CD4-positive, alpha-beta memory T cell (primary cell): ENCODE measurements around the gene RMRP. TPM values are rescaled to one million over a fixed set of nuclear protein-coding genes. Genes with fewer than 3 reads are reported as not detected.
"Not testable (repeated sequence)": the region's sequence is repeated elsewhere in the genome, so short reads cannot be mapped to it uniquely, and the experiment has no call there.

Source experiments
- CTCF ChIA-PET: fragments of 350-600 bp; sonication (Branson Sonifier 250); formaldehyde crosslinking; loops from one replicate; lab custom pipeline; 2021; ENCODE audit warnings: inconsistent platforms; ENCODE audit not compliant: partially characterized antibody; lab: Charles Lee
- POLR2A ChIA-PET: fragments of 350-600 bp; sonication (Branson Sonifier 250); formaldehyde crosslinking; loops from one replicate; lab custom pipeline; 2021; ENCODE audit not compliant: partially characterized antibody; lab: Charles Lee
- DNase-seq, 5 donors: peaks; one replicate each; pipeline versions ENCODE4 v3.0.0 to v3.0.0-alpha.2; 2020 to 2022; ENCODE audit warnings: mixed read lengths in 1 of 5
- H3K27ac ChIP-seq: one replicate; pipeline ENCODE4 v1.7.0; 2013; ENCODE audit warnings: low read depth, low read length
- H3K27me3 ChIP-seq: 2 replicates; pipeline ENCODE4 v1.7.0; 2013; ENCODE audit warnings: mild to moderate bottlenecking, low read length, moderate library complexity; ENCODE audit not compliant: insufficient read depth
- H3K36me3 ChIP-seq: 2 replicates; pipeline ENCODE4 v1.7.0; 2013; ENCODE audit warnings: mild to moderate bottlenecking, low read length, moderate library complexity; ENCODE audit not compliant: insufficient read depth
- H3K4me1 ChIP-seq: 2 replicates; pipeline ENCODE4 v1.7.0; 2013; ENCODE audit warnings: mild to moderate bottlenecking, low read length, moderate library complexity; ENCODE audit not compliant: insufficient read depth
- H3K4me3 ChIP-seq, 2 donors: one replicate each; pipeline ENCODE4 v1.7.0; 2013; ENCODE audit warnings: low read length in 2 of 2, mild to moderate bottlenecking in 1 of 2
- H3K9me3 ChIP-seq, 2 donors: one replicate each; pipeline ENCODE4 v1.7.0; 2013; ENCODE audit warnings: low read length in 2 of 2, control low read depth in 1 of 2; ENCODE audit not compliant: control insufficient read depth in 1 of 2
- H3K27ac Mint-ChIP-seq, 7 donors: one replicate each; pipeline ENCODE4 v1.8.0; 2020 to 2021; ENCODE audit warnings: mixed read lengths in 7 of 7, mild to moderate bottlenecking in 6 of 7, inconsistent platforms in 3 of 7, moderate library complexity in 3 of 7
- H3K27me3 Mint-ChIP-seq, 2 donors: one replicate each; pipeline ENCODE4 v1.8.0; 2020 to 2021; ENCODE audit warnings: mixed read lengths in 2 of 2
- H3K36me3 Mint-ChIP-seq, 2 donors: one replicate each; pipeline ENCODE4 v1.8.0; 2020 to 2021; ENCODE audit warnings: mixed read lengths in 2 of 2, inconsistent platforms in 1 of 2, mild to moderate bottlenecking in 1 of 2
- H3K4me1 Mint-ChIP-seq, 4 donors: one replicate each; pipeline ENCODE4 v1.8.0; 2020 to 2021; ENCODE audit warnings: mixed read lengths in 4 of 4, mild to moderate bottlenecking in 1 of 4
- H3K4me3 Mint-ChIP-seq, 8 donors: one replicate each; pipeline ENCODE4 v1.8.0; 2020 to 2021; ENCODE audit warnings: mixed read lengths in 8 of 8, mild to moderate bottlenecking in 7 of 8, moderate library complexity in 6 of 8, inconsistent platforms in 3 of 8
- H3K9me3 Mint-ChIP-seq, 8 donors: one replicate each; pipeline ENCODE4 v1.8.0; 2020 to 2021; ENCODE audit warnings: mixed read lengths in 8 of 8, mild to moderate bottlenecking in 5 of 8, inconsistent platforms in 3 of 8, moderate library complexity in 1 of 8
- intact Hi-C: fragments of 100-400 bp; cut with micrococcal nuclease; formaldehyde crosslinking; loops from one replicate; pipeline ENCODE4 v1.15.1; 2023
- polyA plus RNA-seq, 2 donors: library from polyadenylated mRNA; unstranded; fragments of 300-500 nt; fragmentation: Illumina TruSeq; gene quantifications; one replicate each; pipeline ENCODE4 v1.2.3, GENCODE V29; 2021
- total RNA-seq, 2 experiments: library from RNA; stranded (reverse); gene quantifications; one replicate each; pipeline ENCODE4 v1.2.3, GENCODE V29; 2021

Gene RMRP
- total and polyA plus RNA-seq, 4 experiments from 2014 or later = 54.3 to 21,585 (median 18,678) TPM; not detected in 1

- Histone ChIP-seq H3K9me3 (no peaks in the 10 kb centered on the region), H3K4me3 (peak overlapping the region in 1 of 2 donors; percentile 64), H3K27me3 (no peaks in the 10 kb centered on the region), H3K4me1 (peaks cover 36% of the 10 kb centered on the region), H3K36me3 (no peaks in the 10 kb centered on the region), H3K27ac (peak overlapping the region; percentile 60)
- peaks cover 29 to 65% (median 40%) of the 10 kb centered on the region in 4 donors for H3K4me1 Mint-ChIP-seq
- intact Hi-C loops = loop anchor here (2.0 to 5.0 kb wide), 2 partner anchors 81 to 266 kb away; no protein-coding TSS in a partner anchor
- POLR2A ChIA-PET = interaction anchor here (0.6 to 8.2 kb wide), 12 partner anchors 11 to 522 kb away, joined by 3 to 148 read pairs (median 6); partner anchors contain the start of genes CCDC107, CREB3, GBA2 and RGP1
- H3K4me3 Mint-ChIP-seq = peak overlapping the region; percentile 84 to 91 (median 88)
- H3K27ac Mint-ChIP-seq = peak overlapping the region; percentile 88 to 95 (median 93)
- peaks cover 0 to 3% of the 10 kb centered on the region in 2 donors for H3K36me3 Mint-ChIP-seq
- CTCF ChIA-PET = interaction anchor here (0.7 to 11.1 kb wide), 17 partner anchors 8 to 514 kb away, joined by 3 to 145 read pairs (median 9); partner anchors contain the start of genes CCDC107, CREB3, RMRP and STOML2
- no peaks in the 10 kb centered on the region for H3K27me3 Mint-ChIP-seq
- DNase-seq = no peak
- H3K9me3 Mint-ChIP-seq = no peaks in the 10 kb centered on the region
These were observed 41.7 kb downstream of the RMRP start for GRCh38 chr9:35615981-35616680.

DNA sequence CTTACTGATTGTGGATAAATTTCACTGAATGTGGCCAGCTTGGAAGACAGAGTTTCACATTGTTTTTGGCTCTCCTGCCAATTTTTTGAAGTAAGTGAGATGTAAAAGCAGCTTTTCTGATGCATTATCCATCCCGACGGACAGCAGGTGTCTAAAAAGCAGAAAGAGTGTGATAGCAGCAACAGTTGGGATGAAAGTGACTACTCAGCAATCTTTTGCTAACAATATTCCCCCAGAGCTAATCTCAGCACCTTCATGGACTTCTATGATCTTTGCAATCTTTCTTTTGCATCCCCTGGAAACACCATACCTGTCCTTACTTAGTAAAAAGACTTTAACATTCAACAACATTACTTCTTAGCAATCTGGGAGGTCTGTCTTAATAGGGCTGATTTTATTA is 45.0 kb downstream of the RMRP start:
- ChIA-PET POLR2A (interaction anchor here (0.5 to 8.2 kb wide), 6 partner anchors 8 to 577 kb away, joined by 3 to 80 read pairs (median 15); partner anchors contain the start of genes CCDC107, CLTA, CREB3 and RMRP), CTCF (interaction anchor here (0.6 to 11.1 kb wide), 11 partner anchors 10 to 256 kb away, joined by 3 to 145 read pairs (median 16); partner anchors contain the start of genes ARHGEF39, CCDC107, CREB3 and GBA2)
- intact Hi-C loops = loop anchor here (1.0 kb wide), 1 partner anchor 9 kb away; no protein-coding TSS in a partner anchor
- Mint-ChIP-seq H3K36me3 (peaks cover 5 to 14% of the 10 kb centered on the region in 2 donors), H3K27ac (peak overlapping the region in 1 of 7 donors; percentile 60), H3K27me3 (no peaks in the 10 kb centered on the region), H3K4me1 (peaks cover 16 to 45% (median 24%) of the 10 kb centered on the region in 4 donors), H3K4me3 (no peak overlapping the region), H3K9me3 (no peaks in the 10 kb centered on the region)
- H3K9me3 ChIP-seq = no peaks in the 10 kb centered on the region
- H3K4me3 ChIP-seq = no peak overlapping the region
- peaks cover 17% of the 10 kb centered on the region for H3K4me1 ChIP-seq
- DNase-seq = no peak
- H3K27me3 ChIP-seq = no peaks in the 10 kb centered on the region
- no peak overlapping the region for H3K27ac ChIP-seq
- peaks cover 13% of the 10 kb centered on the region for H3K36me3 ChIP-seq

DNA sequence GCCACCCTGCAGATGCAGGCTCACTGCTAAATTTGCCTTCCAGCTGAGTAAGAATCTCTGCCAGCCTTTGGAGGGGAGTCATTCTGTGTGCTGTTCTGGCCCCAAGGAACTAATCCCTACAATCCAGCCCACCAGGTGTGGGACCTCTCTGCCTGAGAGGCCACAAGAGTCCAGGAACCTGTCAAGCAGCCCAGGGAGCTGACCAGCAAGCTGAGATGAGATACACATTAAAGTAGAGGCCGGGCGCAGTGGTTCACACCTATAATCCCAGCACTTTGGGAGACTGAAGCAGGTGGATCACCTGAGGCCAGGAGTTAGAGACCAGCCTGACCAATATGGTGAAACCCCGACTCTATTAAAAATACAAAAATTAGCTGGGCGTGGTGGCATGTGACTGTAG is 45.8 kb downstream of the RMRP start:
- H3K4me3 ChIP-seq, H3K27me3 Mint-ChIP-seq, H3K27me3 ChIP-seq, H3K4me3 Mint-ChIP-seq, H3K9me3 Mint-ChIP-seq, H3K9me3 ChIP-seq, H3K27ac ChIP-seq, DNase-seq, intact Hi-C loops: not testable (repeated sequence)
- ChIA-PET POLR2A (interaction anchor here (1.0 to 2.7 kb wide), 7 partner anchors 36 to 578 kb away, joined by 3 to 27 read pairs (median 4); partner anchors contain the start of genes CCDC107, CLTA, CREB3 and RMRP), CTCF (interaction anchor here (1.2 to 11.1 kb wide), 18 partner anchors 7 to 137 kb away, joined by 3 to 145 read pairs (median 11); partner anchors contain the start of genes ARHGEF39, CCDC107, CREB3 and GBA2)
- Histone ChIP-seq H3K36me3 (peaks cover 17% of the 10 kb centered on the region), H3K4me1 (peaks cover 17% of the 10 kb centered on the region)
- Mint-ChIP-seq H3K4me1 (peaks cover 13 to 45% (median 20%) of the 10 kb centered on the region in 4 donors), H3K36me3 (peaks cover 11 to 19% of the 10 kb centered on the region in 2 donors), H3K27ac (peak overlapping the region in 1 of 7 donors; percentile 59)

DNA sequence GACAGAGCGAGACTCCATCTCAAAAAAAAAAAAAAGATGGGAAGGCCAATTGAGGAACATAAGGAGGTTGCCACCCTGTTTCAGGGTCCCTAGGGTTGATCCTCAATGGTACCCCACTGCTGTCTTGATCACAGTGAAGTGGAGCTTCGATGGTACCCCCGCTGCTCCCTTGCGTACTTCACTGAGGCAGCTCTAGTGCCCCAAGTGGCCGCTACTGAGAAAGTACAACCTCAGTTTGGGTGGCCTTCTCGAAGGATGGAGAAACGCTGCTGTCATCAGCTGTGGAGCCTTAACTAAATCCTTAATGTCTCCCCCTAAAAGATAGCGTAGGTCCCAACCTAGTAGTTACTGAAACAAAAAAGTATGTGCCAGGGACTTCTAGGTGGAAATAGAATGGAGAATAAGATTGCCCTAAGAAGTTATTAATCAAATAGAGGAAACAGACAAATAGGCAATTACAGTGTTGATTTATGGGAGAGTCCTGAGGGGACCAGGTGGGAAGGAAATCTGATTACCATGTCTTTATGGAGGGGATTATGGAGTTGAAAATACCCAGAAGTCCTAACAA is 46.5 kb downstream of the RMRP start:
- H3K4me1 ChIP-seq = peaks cover 19% of the 10 kb centered on the region
- no peaks in the 10 kb centered on the region for H3K27me3 ChIP-seq
- intact Hi-C loops = no loop called here
- peaks cover 15 to 23% of the 10 kb centered on the region in 2 donors for H3K36me3 Mint-ChIP-seq
- H3K4me3 ChIP-seq = no peak overlapping the region
- peak overlapping the region in 5 of 7 donors; percentile 4 to 83 (median 59) for H3K27ac Mint-ChIP-seq
- CTCF ChIA-PET = interaction anchor here (0.5 to 11.1 kb wide), 32 partner anchors 8 to 589 kb away, joined by 3 to 145 read pairs (median 6); partner anchors contain the start of genes ARHGEF39, CCDC107, CREB3 and GBA2
- DNase-seq = peak; percentile 45 to 63 (median 49)
- no peak overlapping the region for H3K27ac ChIP-seq
- no peaks in the 10 kb centered on the region for H3K27me3 Mint-ChIP-seq
- H3K4me3 Mint-ChIP-seq = peak overlapping the region in 1 of 8 donors; percentile 26
- POLR2A ChIA-PET = interaction anchor here (0.7 to 2.7 kb wide), 11 partner anchors 36 to 579 kb away, joined by 3 to 27 read pairs (median 4); partner anchors contain the start of genes CCDC107, CLTA, CREB3 and RMRP
- H3K9me3 ChIP-seq = no peaks in the 10 kb centered on the region
- peaks cover 17% of the 10 kb centered on the region for H3K36me3 ChIP-seq
- H3K9me3 Mint-ChIP-seq = no peaks in the 10 kb centered on the region
- peaks cover 13 to 43% (median 20%) of the 10 kb centered on the region in 4 donors for H3K4me1 Mint-ChIP-seq

DNA sequence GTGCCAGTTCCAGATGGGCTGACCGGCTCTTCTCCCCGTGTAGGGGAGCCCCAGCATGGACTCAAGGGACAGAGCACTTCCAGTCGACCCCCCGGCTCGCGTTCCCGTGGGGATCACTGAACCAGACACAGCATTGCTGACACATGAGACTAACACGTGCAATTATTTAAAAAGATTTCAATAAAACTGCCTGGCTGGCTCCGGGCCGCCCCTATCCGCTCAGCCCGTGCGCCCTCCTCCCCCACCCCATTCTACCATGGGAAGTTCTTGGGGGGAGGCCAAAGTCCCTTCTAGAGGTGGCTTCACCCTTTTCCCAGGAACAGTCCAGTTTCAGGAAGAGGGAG is 48.0 kb downstream of the RMRP start:
- no peaks in the 10 kb centered on the region for H3K9me3 ChIP-seq
- intact Hi-C loops = no loop called here
- no peak overlapping the region for H3K4me3 ChIP-seq
- Mint-ChIP-seq H3K4me3 (no peak overlapping the region), H3K9me3 (no peaks in the 10 kb centered on the region), H3K27ac (no peak overlapping the region), H3K27me3 (no peaks in the 10 kb centered on the region), H3K36me3 (peaks cover 15 to 23% of the 10 kb centered on the region in 2 donors), H3K4me1 (peaks cover 15 to 43% (median 22%) of the 10 kb centered on the region in 4 donors)
- no peak for DNase-seq
- H3K27ac ChIP-seq = no peak overlapping the region
- peaks cover 22% of the 10 kb centered on the region for H3K4me1 ChIP-seq
- H3K36me3 ChIP-seq = peaks cover 17% of the 10 kb centered on the region
- ChIA-PET CTCF (interaction anchor here (1.7 to 11.1 kb wide), 6 partner anchors 22 to 146 kb away, joined by 4 to 145 read pairs (median 43); partner anchors contain the start of genes CCDC107, RMRP and SIT1), POLR2A (interaction anchor here (1.3 to 2.6 kb wide), 5 partner anchors 37 to 147 kb away, joined by 4 to 13 read pairs (median 6); partner anchors contain the start of genes CCDC107, CREB3, RMRP and TLN1)
- H3K27me3 ChIP-seq = no peaks in the 10 kb centered on the region

DNA sequence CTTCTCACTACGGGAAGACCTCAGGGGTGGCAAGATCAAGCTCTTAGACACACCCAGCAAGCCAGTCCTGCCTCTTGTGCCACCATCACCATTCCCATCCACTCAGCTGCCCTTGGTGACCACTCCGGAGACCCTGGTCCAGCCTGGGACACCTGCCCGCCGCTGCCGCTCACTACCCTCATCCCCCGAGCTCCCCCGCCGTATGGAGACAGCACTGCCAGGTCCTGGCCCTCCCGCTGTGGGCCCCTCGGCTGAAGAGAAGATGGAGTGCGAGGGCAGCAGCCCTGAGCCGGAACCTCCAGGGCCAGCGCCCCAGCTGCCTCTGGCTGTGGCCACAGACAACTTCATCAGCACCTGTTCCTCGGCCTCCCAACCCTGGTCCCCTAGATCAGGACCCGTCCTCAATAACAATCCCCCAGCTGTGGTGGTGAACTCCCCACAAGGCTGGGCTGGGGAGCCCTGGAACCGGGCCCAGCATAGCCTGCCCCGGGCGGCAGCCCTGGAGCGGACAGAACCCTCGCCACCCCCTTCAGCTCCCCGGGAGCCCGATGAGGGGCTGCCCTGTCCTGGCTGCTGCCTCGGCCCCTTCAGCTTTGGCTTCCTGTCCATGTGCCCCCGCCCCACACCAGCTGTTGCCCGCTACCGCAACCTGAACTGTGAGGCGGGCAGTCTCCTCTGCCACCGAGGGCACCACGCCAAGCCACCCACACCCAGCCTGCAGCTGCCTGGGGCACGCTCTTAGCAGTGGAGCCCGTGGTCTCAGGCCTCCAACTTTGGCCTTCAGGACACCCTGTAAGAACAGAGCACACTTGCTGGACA is 48.6 kb downstream of the RMRP start:
- no peaks in the 10 kb centered on the region for H3K27me3 Mint-ChIP-seq
- DNase-seq = peak in 1 of 5 donors; percentile 30
- peaks cover 15 to 28% of the 10 kb centered on the region in 2 donors for H3K36me3 Mint-ChIP-seq
- peaks cover 17% of the 10 kb centered on the region for H3K36me3 ChIP-seq
- ChIA-PET POLR2A (interaction anchor here (1.6 to 1.7 kb wide), 3 partner anchors 37 to 123 kb away, joined by 6 to 9 read pairs (median 7); partner anchors contain the start of genes CCDC107, CREB3, RMRP and TLN1), CTCF (interaction anchor here (0.5 to 8.7 kb wide), 10 partner anchors 8 to 961 kb away, joined by 3 to 85 read pairs (median 3); partner anchors contain the start of gene ARHGEF39)
- H3K9me3 ChIP-seq = no peaks in the 10 kb centered on the region
- H3K27ac ChIP-seq = no peak overlapping the region
- H3K27ac Mint-ChIP-seq = no peak overlapping the region
- no peak overlapping the region for H3K4me3 Mint-ChIP-seq
- peaks cover 27% of the 10 kb centered on the region for H3K4me1 ChIP-seq
- no peaks in the 10 kb centered on the region for H3K27me3 ChIP-seq
- intact Hi-C loops = no loop called here
- H3K9me3 Mint-ChIP-seq = no peaks in the 10 kb centered on the region
- H3K4me1 Mint-ChIP-seq = peaks cover 18 to 43% (median 24%) of the 10 kb centered on the region in 4 donors
- no peak overlapping the region for H3K4me3 ChIP-seq
